Measurements from ENCODE around the gene ZNF622.

Gene ZNF622

GRCh38 chr5:16431490-16431889 is 34.1 kb downstream of the ZNF622 start:
- no peak overlapping the region for H3K4me3 ChIP-seq (ENCODE audit: low read depth, low read length)
- no peak for TF ChIP-seq CTCF (IDR thresholded peaks at IDR 0.05; ENCODE audit: borderline replicate concordance, insufficient read depth, low read depth, low read length)

GRCh38 chr5:16430349-16431089 is 35.1 kb downstream of the ZNF622 start:
- H3K4me3 ChIP-seq (ENCODE audit: low read depth, low read length): no peak overlapping the region
- TF ChIP-seq CTCF (IDR thresholded peaks at IDR 0.05; ENCODE audit: borderline replicate concordance, insufficient read depth, low read depth, low read length): no peak

- H3K4me3 ChIP-seq (ENCODE audit: low read depth, low read length): no peak overlapping the region
- TF ChIP-seq CTCF (IDR thresholded peaks at IDR 0.05; ENCODE audit: borderline replicate concordance, insufficient read depth, low read depth, low read length): no peak
Measured at GRCh38 chr5:16428359-16428758, 37.2 kb downstream of the ZNF622 start.

- no peak for TF ChIP-seq CTCF (IDR thresholded peaks at IDR 0.05; ENCODE audit: borderline replicate concordance, insufficient read depth, low read depth, low read length)
Measured at GRCh38 chr5:16427587-16427986, 38.0 kb downstream of the ZNF622 start.

GRCh38 chr5:16418471-16418922 is 47.1 kb downstream of the ZNF622 start:
- H3K4me3 ChIP-seq (ENCODE audit: low read depth, low read length): no peak overlapping the region

More at GRCh38 chr5:16427587-16427986, 38.0 kb downstream of the ZNF622 start:
- H3K4me3 ChIP-seq (ENCODE audit: low read depth, low read length): no peak overlapping the region

GRCh38 chr5:16417398-16418074 is 48.1 kb downstream of the ZNF622 start:
- no peak overlapping the region for H3K4me3 ChIP-seq (ENCODE audit: low read depth, low read length)
- no peak for TF ChIP-seq CTCF (IDR thresholded peaks at IDR 0.05; ENCODE audit: borderline replicate concordance, insufficient read depth, low read depth, low read length)

More at GRCh38 chr5:16418471-16418922, 47.1 kb downstream of the ZNF622 start:
- TF ChIP-seq CTCF (IDR thresholded peaks at IDR 0.05; ENCODE audit: borderline replicate concordance, insufficient read depth, low read depth, low read length): no peak

- no peak overlapping the region for H3K4me3 ChIP-seq (ENCODE audit: low read depth, low read length)
- TF ChIP-seq CTCF (IDR thresholded peaks at IDR 0.05; ENCODE audit: borderline replicate concordance, insufficient read depth, low read depth, low read length): no peak
Measured at GRCh38 chr5:16414861-16415260, 50.7 kb downstream of the ZNF622 start.
